Measurements from ENCODE around the gene ZNF195.
A peak's percentile ranks its signal among the peaks of the same experiment; 100 is the strongest.
"Not testable (repeated sequence)": the region's sequence is repeated elsewhere in the genome, so short reads cannot be mapped to it uniquely, and the experiment has no call there.

The ZNF195 gene

DNA sequence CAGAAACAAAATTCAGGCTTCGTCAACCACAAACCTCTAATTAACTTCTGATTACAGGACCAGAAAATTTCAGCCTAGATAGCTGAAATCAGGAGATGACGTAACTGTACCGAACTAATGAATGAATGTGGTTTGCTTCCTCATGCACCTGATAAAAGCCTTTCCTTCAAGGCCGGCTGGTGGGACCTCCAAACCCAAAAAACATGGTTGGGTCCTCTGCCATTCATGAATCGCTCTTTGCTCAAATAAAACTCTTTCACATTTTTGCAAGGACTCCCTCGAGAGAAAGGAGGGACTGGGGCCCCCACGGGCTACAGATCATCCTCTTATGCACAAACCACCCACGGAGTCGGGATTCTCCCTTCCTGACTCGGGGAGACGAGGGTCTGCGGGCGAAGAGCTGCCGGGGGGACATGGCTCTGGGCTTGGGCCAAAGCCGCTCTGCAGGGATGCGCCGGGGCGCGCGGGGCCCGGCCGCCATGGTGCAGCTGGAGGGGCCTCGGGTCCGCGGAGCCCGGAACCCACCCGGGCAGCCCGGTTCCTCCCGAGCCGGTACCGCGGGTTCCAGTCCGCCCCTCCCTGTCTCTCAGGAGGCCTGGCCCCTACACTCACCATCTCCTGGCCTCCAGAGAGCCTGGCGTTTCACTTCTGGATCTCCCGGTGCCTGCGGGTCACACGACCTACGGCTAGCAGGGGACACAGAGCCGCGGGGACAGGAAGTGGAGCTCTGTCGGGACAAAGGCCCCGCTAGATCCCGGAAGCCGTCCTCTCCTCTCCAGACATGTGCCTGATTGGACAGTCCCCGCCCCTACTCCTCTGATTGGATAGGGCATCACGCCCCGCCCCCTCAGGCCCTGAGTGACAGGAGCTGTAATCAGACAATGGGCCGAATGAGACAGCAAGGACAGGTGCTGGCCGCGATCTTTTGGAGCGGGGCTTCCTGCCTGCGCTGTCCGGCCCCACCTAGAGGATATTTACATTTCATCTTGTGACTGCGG, at the start of gene ZNF195:
TSS of gene ZNF195 (minus strand) at position 721 of the 998 bp plus-strand sequence. CDS start at position 615, 106 bp downstream.
- DNase-seq, result peak; percentile 93

DNA sequence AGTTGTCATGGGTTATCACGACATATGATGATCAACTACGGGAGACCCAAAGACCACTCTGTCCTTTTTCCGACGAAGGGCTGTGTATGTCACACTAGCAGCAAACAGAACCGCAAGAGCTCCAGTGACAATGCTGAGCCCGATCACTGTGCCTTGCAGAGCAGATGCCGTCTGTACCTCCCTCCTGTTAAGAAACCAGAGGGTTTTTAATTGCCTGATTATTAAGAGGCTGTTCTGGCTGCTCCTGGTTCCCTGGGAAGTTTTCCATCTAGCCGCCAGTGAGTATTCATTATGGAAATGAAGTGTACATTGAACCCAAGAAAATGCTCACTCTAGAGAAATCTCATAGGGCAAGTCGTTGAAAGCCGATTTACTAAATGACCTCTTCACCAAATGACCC, 49.1 kb upstream of the ZNF195 start:
- not testable (repeated sequence) for DNase-seq

DNA sequence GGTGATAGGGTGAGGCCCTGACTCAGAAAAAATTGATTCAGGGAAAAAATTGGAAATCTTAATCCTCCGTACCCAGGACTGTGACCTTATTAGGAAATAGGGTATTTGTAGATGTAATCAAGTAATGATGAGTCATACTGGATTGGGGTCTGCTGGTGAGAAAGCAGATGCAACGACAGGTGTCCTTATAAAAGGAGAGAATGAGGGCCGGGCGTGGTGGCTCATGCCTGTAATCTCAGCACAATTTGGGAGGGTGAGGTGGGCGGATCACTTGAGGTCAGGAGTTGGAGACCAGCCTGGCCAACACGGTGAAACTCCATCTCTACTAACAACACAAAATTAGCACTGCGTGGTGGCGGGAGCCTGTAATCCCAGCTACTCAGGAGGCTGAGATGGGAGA, 47.6 kb upstream of the ZNF195 start:
- DNase-seq, result not testable (repeated sequence)

DNA sequence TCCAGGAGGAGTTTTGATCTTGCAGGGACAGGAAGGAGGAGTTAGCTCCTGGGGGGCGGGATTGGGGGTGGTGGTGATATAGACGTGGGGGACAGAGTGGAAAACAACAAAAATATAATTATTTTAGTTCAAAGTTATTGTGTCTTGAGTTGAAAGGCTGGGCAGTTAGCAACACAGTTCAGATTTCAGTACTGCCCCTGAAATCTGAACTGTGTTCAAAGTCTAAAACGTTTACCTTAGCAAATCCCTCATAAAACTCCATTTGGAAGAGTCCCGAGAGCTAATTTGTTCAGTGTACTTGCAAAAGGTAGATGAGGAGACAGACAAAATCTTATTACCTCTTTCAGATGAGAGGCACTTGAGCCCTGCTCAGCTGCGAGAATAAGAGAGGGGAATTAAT, 45.0 kb upstream of the ZNF195 start:
- not testable (repeated sequence) for DNase-seq

- not testable (repeated sequence) for DNase-seq
Measured at GRCh38 chr11:3423138-3423731, 44.3 kb upstream of the ZNF195 start.

GRCh38 chr11:3422380-3423137, 43.6 kb upstream of the ZNF195 start:
- DNase-seq, result peak; percentile 95

GRCh38 chr11:3421608-3422379, 42.8 kb upstream of the ZNF195 start:
- DNase-seq, result not testable (repeated sequence)

DNA sequence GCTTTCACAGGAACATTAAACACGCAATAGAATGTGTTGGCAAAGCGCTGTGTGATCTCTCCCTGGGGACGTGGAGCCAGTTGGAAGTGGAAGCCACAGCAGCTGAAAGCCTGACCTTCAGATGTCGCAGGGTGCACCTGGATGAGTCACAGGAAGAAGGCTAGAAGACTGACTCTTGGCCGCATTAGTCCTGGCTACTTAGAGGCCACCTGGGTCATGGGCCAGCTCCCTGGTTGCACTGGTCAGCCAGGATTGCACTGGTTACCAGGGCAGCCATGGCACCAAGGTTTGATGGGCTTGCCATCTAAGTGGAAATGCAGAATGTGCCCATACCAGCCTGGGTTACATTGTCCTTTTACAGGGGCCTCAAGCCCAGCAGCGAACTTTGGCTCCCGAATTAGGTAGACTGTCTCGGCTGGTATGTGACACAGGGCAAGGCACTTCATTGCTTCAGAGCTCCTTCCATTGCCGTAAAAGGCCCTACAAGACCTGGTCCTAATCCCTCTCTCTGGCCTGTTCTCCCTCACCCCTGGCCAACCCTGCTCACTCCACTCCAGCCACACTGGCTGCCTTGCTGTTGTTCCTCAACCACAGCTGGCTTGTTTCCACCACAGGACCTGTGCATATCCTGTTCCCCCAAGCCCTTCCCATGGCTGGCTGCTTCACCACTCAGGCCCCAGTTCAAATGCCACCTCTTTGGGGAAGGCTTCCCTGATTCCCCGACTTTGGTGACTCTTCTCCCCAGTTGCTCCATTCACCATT, 41.5 kb upstream of the ZNF195 start:
- not testable (repeated sequence) for DNase-seq

DNA sequence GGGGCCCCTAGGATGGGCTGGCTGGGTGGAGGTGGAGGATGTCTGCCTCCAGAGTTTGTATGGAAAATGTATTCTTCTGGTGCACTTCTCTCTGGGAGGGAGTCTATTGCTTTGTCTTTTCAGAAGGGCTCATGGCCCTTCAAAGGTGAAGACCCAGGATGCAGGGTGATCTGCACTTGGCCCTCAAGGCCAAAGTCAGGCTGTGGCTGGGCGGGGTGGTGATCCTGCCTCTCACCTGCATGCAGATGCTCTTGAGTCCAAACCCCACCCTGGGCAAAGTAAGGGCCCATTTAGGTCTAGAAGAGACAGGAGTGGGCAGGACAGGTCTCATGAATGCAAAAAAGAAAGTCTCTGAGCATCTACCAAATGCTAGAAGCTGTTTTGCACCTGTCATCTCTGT, 40.5 kb upstream of the ZNF195 start:
- DNase-seq, result not testable (repeated sequence)

GRCh38 chr11:3417047-3417446, 38.1 kb upstream of the ZNF195 start:
- DNase-seq, result peak; percentile 20

DNA sequence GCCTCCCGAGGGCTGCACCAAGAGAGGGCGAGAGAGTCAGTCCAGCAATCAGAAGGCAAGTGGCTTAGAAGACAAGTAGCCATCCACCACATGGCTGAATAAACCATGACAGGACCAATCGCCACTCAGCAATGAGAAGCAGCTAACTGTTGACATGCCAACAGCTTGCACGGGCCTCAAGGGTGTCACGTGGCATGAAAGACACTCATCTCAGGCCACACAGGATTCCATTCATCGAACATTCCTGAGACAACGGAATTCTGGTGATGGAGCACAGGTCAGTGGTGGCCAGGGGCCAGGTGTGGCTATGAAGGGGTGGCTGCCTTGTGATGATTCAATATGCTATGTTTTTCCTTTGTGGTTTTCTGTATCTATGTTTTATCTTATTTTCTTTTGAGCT, 36.4 kb upstream of the ZNF195 start:
- not testable (repeated sequence) for DNase-seq

- not testable (repeated sequence) for DNase-seq
Measured at GRCh38 chr11:3413666-3414065, 34.7 kb upstream of the ZNF195 start.

GRCh38 chr11:3412837-3413236, 33.9 kb upstream of the ZNF195 start:
- no peak for DNase-seq

GRCh38 chr11:3408722-3409121, 29.8 kb upstream of the ZNF195 start:
- DNase-seq, result peak; percentile 16

DNA sequence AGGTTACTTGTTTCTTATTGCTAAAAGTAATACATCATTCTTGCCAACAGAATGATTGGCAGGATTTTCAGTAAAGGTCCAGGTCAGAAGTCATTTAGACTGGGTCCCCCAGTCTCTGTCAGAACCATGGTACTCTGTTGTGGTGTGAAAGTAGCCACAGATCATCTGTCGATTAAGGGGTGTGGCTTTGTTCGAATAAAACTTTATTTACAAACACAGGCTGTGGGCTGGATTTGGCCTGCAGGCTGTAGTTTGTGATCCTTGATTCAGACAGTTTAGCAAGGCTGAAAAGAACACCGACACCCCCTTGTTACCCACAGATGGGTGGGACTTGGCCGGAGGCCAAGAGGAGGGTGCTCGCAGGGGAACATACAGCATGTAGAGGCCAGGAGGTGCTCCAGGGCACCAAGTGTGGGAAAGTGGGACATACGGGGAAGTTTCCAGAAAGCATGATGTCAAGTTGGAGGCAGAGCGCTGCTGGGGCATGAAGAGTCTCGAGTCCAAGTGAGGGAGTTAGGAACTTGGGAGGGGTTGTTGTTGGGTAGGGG, 29.2 kb upstream of the ZNF195 start:
- not testable (repeated sequence) for DNase-seq

DNA sequence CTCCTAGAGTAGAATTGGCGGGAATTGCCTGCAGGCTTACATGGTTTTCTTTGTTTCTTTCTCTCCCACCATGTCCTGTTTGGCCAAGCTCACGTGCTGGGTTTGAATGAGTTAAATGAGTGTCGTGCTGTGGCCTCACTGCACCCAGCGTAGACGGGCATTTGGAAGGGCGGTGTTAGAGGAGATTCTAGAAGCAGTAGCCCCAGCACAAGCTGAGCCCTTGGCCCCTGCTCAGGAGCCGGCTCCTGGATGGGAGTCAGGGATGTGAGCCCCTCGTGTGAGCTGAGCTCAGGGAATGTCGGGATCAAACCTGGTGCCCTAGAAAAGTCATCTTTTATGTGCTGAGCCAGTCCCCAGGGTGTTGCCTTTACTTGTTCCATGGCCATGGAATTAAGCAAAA, 28.0 kb upstream of the ZNF195 start:
- DNase-seq, result not testable (repeated sequence)

DNA sequence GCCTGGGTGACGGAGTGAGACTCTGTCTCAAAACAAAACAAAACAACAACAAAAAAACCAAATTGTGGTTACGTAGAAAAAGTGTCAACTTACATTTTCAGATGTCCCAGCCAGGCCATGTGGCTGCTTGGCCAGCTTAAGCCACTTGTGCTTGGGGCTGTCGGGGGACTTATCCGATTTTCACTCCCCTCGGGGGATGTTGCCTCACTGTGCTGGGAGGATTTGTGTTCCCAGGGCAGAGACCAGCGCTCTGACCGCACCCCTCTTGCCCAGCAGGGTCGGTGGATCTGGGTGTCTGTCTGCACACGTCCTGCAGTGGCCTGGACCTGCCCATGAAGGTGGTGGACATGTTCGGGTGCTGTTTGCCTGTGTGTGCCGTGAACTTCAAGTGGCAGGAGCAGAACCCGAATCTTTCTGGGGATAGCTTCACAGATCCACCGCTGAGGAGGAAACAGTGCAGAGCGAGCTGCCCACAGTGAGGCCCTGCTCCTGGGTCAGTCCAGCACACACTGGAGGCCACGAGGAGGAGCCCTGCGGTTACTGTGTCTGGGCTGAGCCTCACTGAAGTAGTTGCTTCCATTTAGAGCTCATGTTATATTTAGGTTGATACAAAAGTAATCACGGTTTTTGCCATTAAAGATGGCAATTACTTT, 27.4 kb upstream of the ZNF195 start:
- DNase-seq, result not testable (repeated sequence)

- not testable (repeated sequence) for DNase-seq
Measured at GRCh38 chr11:3404076-3404925, 25.4 kb upstream of the ZNF195 start.

DNA sequence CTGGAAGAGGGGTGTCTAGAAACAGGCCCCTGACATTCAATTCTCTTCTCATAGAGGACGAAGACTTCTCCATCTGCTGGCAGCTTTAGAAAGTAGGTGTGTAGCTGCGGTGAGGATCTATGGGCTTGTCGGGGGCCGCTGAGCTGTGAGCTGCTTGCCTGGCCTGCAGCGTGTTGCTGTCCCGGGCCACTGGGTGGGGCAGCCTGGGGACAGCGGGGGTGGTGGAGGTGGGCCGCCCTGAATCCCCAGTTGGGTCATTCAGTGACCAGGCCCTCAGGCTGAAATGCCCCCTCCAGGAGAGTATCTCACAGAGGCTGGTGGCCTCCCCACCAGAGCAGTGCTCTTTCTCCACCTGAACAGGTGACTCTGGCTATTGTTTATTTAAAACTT, 23.9 kb upstream of the ZNF195 start:
- not testable (repeated sequence) for DNase-seq
